HG03575 (cell line): ENCODE results near the gene OTOS.

Source experiments
- ATAC-seq: cut with Tn5 transposase; IDR thresholded peaks from one replicate; pipeline ENCODE4 v1.9.1; 2021; ENCODE audit not compliant: unreplicated experiment, insufficient number of reproducible peaks, low FRiP score; ENCODE audit errors: extremely low read depth

The OTOS gene

DNA sequence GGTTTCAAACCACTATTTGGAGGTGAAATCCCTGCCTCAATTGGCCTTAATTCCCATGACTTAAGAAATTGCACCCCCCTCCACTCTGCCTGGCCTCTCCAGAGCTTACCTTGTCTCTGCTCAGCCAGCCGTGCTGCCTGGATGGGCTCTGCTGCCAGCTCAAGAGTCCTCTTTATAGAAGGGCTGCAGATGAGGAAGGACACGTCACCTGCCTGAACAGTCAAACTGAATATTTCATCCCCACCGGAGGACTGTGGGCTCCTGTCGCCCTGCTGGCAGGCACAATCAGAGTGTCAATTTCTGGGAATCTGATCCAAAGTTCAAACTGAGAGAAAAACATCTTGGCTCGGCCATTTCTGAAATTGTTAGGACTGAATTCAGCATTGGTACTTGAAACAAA lies at the start of gene OTOS:
OTOS (minus strand) TSS at position 148 of the 400 bp plus-strand sequence. CDS start 332 bp downstream, outside the sequence.
- ATAC-seq: no peak

DNA sequence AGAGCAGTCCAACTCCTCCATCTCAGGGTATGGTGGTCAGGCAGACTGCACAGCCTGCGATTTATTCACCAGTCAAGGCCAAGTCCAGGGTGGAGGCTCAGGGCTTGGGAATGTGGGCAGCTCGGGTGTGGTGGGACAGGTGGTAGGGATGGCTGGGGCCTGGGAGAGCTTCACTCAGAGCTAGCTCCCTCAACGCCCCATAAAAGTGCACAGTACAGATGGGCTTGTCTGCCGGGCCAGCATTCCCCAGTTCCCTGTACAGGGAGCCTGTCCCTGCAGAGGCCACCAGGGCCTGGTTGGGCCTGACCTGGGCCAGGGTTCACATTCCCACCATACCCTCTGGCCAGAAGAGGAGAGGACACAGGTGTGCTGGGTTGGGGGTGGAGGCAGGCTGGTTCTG lies 49.2 kb upstream of the OTOS start:
- ATAC-seq: no peak

GRCh38 chr2:240187989-240188590 lies 47.6 kb upstream of the OTOS start:
- ATAC-seq: no peak

GRCh38 chr2:240186191-240186725 lies 45.8 kb upstream of the OTOS start:
- no peak for ATAC-seq

DNA sequence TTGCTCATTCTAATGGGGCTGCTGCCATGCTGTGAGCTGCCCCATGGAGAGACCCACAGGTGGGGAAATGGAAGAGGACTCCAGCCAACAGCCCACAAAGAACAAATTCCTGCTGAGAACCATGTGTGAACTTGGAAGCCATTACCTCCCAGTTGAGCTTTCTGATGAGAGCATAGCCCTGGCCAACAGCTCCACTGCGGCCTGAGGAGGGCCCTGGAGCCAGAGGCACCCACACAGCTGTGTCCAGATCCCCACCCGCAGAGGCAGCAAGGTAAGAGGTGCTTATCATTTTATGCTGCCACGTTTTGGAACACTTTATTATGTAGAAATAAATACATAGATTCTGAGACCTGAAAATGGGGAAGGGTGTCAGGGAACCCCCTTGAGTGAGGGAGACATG lies 44.2 kb upstream of the OTOS start:
- ATAC-seq: no peak

DNA sequence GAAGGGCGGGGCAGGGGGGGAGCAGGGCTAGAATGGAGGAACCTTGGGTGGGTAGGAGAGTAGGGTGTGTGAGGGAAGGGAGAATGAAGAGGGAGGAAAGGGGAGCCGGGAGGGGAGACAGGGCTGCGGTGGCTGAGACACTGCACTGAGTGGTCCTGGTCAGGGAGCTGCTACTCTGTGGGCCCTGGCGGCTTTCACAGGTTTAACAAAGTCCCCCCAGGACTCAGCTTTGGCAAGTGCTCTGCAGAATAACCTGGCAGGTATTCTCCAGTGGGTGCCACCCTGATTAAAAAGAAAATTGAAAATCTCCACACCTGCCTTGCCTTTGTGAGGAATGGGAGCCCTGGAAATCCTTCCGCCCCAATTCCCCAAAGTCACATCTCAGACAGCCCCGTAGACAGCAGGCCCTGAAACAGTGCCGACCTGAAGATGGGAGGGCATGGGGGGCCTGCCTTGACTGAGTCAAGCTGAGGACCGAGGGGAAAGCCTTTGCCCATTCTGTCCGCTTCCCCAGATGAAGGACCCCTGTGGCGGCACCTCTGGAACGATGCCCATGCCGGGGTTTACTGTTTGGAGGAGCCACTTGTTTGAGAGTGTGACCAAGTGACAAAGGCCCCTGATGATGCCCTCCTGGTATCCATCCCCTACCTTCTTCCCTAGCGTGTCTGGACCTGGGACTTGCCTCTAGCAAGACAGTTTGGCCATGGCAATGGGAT lies 43.6 kb upstream of the OTOS start:
- ATAC-seq: no peak

DNA sequence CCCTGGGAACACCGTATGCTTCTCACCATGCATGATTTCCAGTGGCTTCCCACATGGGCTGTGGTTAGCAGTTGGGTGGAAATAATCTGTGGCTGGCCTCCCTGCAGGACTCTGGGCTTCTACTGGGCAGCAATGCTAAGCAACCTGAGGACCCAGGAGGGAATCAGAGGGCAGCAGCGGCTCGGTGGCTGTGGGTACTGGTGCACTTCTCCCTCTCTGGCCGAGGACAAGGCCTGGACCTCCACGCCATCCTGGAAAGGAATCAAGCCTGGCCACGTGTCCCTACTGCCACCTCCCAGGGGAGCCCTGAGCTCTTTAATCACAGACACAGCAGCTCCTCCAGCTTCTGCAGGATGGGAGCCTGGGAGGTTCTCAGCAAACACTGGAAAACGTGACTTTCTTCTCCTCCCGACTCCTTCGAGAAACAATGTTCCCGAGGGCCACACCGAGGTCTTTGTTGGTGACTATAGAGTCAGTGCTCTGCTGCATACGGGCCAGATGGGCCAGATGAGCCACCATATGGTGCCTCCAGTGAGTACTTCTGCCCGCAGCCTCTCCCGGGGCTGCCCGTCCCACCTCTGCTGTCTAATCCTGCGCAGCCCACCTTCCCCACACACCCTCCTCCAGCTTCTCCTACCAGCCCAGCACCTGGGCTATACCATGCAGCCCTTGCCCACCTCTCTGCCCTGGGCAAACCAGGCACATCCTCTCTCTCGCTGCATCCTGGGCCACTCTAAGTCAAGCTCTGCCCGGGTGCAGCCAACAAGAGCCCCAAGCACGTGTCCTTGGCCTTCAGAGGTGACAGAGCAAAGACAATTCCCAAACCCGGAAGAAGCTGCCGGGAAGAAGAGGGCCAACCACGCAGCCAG lies 42.8 kb upstream of the OTOS start:
- no peak for ATAC-seq

DNA sequence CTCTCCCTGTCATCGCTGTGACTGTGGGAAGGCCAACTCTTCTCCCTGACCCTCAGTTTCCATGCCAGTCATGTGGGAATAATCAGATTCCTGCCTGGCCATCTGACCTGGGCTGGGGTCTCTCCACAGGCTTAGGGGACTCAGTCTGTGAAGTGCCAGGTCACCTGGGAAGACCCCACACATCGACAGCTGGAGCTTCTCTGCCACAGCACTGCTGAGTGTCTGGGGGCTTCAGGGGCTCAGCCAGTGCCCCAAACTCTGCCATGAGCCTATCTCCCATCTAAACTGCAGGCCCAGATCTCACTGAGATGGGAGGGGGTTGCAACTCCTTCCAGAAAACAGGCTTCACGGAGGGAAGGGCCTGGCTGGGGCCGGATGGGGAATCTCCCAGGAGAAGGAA lies 42.0 kb upstream of the OTOS start:
- no peak for ATAC-seq

DNA sequence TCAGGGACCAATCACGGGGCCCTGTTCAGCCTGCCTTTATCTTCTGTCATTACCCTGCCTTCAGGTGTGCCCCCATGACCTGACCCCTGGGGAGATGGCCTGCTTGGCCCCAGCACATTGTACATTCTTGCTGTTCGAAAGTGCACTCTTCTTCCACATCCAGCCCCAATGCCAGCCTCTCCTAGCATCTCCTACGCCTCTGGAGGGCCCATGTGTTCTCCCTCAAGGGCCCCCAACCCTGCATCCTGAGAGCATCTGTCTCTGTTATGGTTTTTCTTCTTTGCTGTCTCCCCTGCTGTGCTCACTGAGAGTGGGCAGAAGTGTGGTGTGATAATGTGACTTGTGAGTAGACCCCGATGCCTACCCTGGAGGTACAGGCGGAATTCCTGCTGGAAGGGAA lies 41.5 kb upstream of the OTOS start:
- ATAC-seq: no peak

- no peak for ATAC-seq
Observed at GRCh38 chr2:240179941-240180666, 39.6 kb upstream of the OTOS start.

GRCh38 chr2:240179186-240179815 lies 38.8 kb upstream of the OTOS start:
- ATAC-seq: no peak

DNA sequence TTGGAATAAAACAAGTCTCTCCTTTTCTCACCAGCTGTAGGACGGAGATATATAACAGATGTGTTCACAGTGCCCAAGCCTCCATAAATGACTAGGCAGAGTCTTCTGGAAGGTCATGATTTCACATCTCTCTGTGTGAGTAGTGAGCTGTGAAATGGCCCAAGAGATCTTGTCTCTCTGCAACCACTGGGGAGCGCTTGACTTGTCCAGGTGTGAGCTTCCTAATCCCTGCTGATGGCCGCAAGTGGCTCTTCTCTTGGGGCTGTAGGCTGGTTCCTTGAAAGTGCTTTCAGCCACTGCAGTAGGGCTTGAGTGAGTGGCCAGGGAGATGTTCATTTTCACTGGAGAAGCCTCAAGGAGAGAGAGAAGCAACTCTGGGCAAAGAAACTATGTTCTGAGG lies 38.1 kb upstream of the OTOS start:
- ATAC-seq: no peak

DNA sequence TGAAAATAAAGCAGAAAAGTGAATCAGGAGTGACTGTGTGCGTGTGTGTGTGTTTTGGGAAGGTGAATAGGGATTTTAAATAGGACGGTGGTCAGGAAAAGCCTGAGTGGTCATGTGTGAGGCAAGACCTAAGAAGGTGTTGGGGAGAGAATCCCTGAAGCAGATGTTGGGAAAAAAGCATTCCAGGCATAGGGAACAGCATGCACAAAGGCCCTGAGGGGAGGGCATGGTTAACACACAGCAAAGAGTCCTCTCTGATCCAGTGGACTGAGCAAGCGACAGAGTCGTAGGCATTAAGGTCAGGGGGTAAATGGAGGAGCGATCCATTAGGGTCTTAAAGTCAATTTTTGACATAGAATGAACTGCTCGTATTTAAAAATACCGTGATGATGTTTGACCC lies 34.0 kb upstream of the OTOS start:
- no peak for ATAC-seq

GRCh38 chr2:240172071-240172895 lies 31.8 kb upstream of the OTOS start:
- no peak for ATAC-seq

DNA sequence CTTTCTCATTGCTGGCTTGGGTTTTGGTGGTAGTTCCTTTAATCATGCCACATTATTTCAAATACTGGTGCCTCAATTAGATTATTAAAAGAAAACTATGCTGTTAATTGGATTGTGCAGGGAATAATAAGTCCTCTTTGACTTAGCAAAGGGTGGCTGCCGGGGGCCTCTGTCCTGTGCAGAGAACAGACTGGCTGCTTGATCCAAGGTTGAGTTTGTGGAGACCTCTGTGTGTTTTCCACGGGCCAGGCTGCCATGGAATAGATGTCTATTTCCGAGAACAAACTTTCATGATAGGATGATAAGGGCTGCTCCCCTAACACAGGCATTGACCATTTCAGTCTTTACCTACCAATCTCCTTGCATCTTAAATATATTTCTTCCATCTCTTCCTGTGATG lies 30.4 kb upstream of the OTOS start:
- no peak for ATAC-seq

DNA sequence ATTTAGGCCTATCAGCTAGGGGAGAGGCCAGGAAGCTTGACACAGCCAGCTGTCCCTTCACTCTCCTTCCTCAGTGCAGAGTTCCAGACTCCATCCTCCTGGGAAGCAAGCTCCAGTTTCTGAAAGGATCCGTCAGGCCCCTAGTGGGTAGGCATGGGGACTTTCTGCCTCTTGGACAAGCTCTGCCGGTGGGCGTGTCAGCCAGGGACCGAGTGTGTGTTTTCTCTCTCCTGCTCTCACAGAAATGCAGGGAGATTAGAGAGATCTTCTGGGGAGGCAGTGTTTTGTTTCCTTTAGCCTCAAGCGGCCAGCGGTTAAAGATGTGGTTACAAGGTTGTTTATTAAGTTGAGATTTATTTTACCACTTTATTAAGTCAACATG lies 29.9 kb upstream of the OTOS start:
- no peak for ATAC-seq

DNA sequence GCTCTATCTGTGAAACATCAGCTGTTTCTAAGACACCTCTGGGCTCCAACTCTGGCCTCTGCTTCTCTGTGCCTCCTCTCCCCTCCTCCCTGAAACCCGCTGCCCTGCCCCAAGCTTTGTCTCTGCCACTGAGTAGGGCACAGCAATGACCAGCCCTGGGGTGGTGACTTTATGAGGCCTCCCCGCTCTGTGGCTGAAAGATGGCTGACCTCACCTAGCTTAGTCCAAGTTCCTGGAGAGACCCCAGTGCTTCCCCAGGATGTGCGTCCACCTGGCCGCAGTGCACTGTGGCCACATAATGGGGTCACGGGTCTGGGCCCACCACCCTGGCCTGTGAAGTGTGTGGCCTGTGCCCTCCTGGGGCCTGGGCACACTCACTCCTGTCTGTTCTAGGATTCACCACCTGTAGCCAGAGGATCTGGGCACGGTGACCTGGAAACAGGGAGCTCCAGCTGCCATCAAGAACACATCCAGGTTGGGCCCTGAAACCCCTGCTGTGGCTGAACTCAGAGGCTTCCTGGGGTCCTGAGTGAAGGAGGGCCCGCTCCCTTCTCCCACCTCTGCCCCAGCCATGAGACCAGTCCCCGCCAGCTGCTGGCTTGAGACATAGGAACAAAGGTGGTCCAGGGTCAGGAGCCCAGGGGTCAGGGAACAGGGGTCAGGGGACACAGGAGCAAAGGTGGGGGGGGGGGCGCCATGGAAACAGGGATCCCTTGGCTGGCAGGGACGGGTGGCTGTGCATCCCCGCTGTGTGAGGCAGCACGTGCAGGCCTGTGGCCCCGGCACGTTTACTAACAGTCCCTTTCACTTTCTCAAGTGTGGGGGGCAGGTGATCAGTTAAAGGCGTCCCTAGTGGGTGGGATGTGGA lies 29.3 kb upstream of the OTOS start:
- ATAC-seq: no peak
